ENCODE measurements around the gene ZNF79. TPM values are rescaled to one million over a fixed set of nuclear protein-coding genes. Genes with fewer than 3 reads are reported as not detected.

Gene ZNF79
- total and polyA plus RNA-seq, 2 of the 8 experiments (the other 6 are each of a cell fraction or from before 2014, with no cell fraction given), result 2.4 to 7.4 TPM

DNA sequence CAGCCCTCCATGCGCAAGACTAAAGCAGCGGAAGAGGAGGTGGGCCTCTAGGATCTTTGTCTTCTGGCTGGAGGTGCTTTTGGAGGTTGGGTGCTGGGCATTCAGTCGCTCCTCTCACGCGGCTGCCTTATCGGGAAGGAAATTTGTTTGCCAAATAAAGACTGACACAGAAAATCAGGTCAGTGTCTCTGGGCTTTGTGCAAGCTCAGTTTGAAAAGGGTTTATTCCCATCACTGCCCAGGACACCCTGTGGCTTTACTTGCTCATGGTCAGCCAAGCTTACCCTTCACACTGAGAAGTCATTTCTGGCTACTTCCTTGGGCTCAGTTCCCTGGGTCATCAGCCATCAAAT, 16.7 kb upstream of the ZNF79 start:
- TF ChIP-seq SAP30 (IDR thresholded peaks at IDR 0.05; ENCODE audit: insufficient read depth, insufficient replicate concordance, low read length), result no peak
- TF ChIP-seq HDAC6 (IDR thresholded peaks at IDR 0.05; ENCODE audit: low read depth, low read length), result no peak
- TF ChIP-seq SP4 (IDR thresholded peaks at IDR 0.05; ENCODE audit: low read length), result no peak
- no peak for TF ChIP-seq CBX5 (IDR thresholded peaks at IDR 0.05; ENCODE audit: low read depth, low read length)
- TF ChIP-seq RAD21 (IDR thresholded peaks at IDR 0.05 in 1 of 2, conservative IDR thresholded peaks at IDR 0.05 in 1 of 2; ENCODE audit: low read depth in 2 of 2, low read length in 2 of 2), result no peak
- TF ChIP-seq, protein P1, sequence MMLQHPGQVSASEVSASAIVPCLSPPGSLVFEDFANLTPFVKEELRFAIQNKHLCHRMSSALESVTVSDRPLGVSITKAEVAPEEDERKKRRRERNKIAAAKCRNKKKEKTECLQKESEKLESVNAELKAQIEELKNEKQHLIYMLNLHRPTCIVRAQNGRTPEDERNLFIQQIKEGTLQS (IDR thresholded peaks at IDR 0.05; ENCODE audit: insufficient read depth, low read depth, low read length), result no peak
- no peak for TF ChIP-seq CTBP2 (IDR thresholded peaks at IDR 0.05; ENCODE audit: borderline replicate concordance, insufficient read depth, insufficient read length, low read length)
- TF ChIP-seq POLR2A (IDR thresholded peaks at IDR 0.05; ENCODE audit: control extremely low read depth in 1 of 2, low read depth in 2 of 2, low read length in 2 of 2), result no peak
- TF ChIP-seq, protein P2, sequence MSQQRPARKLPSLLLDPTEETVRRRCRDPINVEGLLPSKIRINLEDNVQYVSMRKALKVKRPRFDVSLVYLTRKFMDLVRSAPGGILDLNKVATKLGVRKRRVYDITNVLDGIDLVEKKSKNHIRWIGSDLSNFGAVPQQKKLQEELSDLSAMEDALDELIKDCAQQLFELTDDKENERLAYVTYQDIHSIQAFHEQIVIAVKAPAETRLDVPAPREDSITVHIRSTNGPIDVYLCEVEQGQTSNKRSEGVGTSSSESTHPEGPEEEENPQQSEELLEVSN (IDR thresholded peaks at IDR 0.05), result no peak
- H4K91ac ChIP-seq (replicated peaks; ENCODE audit: insufficient read length, low read length), result no peak overlapping the region
- H3K79me1 ChIP-seq (ENCODE audit: low read depth, low read length), result no peaks in the 10 kb centered on the region
- no peak overlapping the region for H2AK5ac ChIP-seq (ENCODE audit: low read depth, low read length)
- 0 out of 2 replicates have a peak overlapping the region, but pooled peaks have one; percentile 24 for H2BK5ac ChIP-seq (ENCODE audit: low read depth, low read length)
- H4K8ac ChIP-seq (ENCODE audit: extremely low read depth, insufficient read depth, low read length), result no peak overlapping the region
- H3K23me2 ChIP-seq (ENCODE audit: low read depth, low read length), result no peaks in the 10 kb centered on the region
- no peaks in the 10 kb centered on the region for H3K79me2 ChIP-seq (ENCODE audit: control insufficient read depth in 1 of 2, insufficient read depth in 2 of 2, low read length in 2 of 2)
- H3K4me2 ChIP-seq (ENCODE audit: insufficient read depth in 1 of 2, low read depth in 2 of 2, low read length in 2 of 2), result no peak overlapping the region
- no peak overlapping the region for H3K18ac ChIP-seq (ENCODE audit: extremely low read depth, low read length)
- no peak overlapping the region for H3K14ac ChIP-seq (ENCODE audit: insufficient read length)
- ChIA-PET CTCF (ENCODE audit: partially characterized antibody) (interaction anchor here (1.0 to 2.9 kb wide), 6 partner anchors 10 to 193 kb away, joined by 3 to 10 read pairs (median 4); partner anchors contain the start of gene SLC2A8), POLR2A (ENCODE audit: partially characterized antibody) (interaction anchor here (1.9 to 2.0 kb wide), 2 partner anchors 10 to 40 kb away, joined by 6 to 8 read pairs; partner anchors contain the start of gene SLC2A8)
- H2BK20ac ChIP-seq (ENCODE audit: low read length), result no peak overlapping the region
- DNase-seq (ENCODE audit: low read depth in 1 of 2, low spot score in 2 of 2), result no peak
- H2BK12ac ChIP-seq (ENCODE audit: low read depth, low read length), result no peak overlapping the region
- 87% methylated on average over 6 of the region's 6 CpGs; no CpG with 5 or more reads in 1 of the 2 experiments for WGBS, 2 experiments (ENCODE audit: extremely low coverage in 1 of 2, insufficient coverage in 1 of 2, insufficient read length in 1 of 2, insufficient replicate concordance in 2 of 2, low coverage in 1 of 2, low lambda C conversion rate in 2 of 2, missing lambda C conversion rate in 1 of 2)
- no peak overlapping the region for H2BK120ac ChIP-seq (replicated peaks; ENCODE audit: low read depth, low read length)
- no peak overlapping the region for H3K27ac ChIP-seq (ENCODE audit: low read depth, low read length)
- no peak overlapping the region for H3K9ac ChIP-seq (replicated peaks in 1 of 4; ENCODE audit: extremely low read depth in 1 of 4, low read depth in 3 of 4, low read length in 3 of 4)
- H3K27me3 ChIP-seq (replicated peaks in 1 of 4; ENCODE audit: control insufficient read depth in 3 of 4, extremely low read depth in 1 of 4, insufficient read depth in 3 of 4, low read length in 3 of 4), result no peaks in the 10 kb centered on the region
- no peak for FAIRE-seq
- H3K56ac ChIP-seq (replicated peaks; ENCODE audit: insufficient read length, low read depth, low read length), result no peak overlapping the region
- H4K5ac ChIP-seq (ENCODE audit: insufficient read length, low read depth, low read length), result no peak overlapping the region
- no peaks in the 10 kb centered on the region for H3K9me3 ChIP-seq (ENCODE audit: insufficient read depth in 2 of 2, low read depth in 1 of 2, low read length in 1 of 2)
- no peaks in the 10 kb centered on the region for H3K4me1 ChIP-seq (replicated peaks in 1 of 4; ENCODE audit: control insufficient read depth in 3 of 4, insufficient read depth in 4 of 4, low read length in 3 of 4)
- H3K23ac ChIP-seq (ENCODE audit: insufficient read length), result no peak overlapping the region
- peaks cover 2 to 13% (median 6%) of the 10 kb centered on the region in 4 experiments; a peak in 5 of 8 replicates for H3K36me3 ChIP-seq (ENCODE audit: control insufficient read depth in 2 of 4, insufficient read depth in 4 of 4, low read length in 3 of 4)
- H2AFZ ChIP-seq (ENCODE audit: low read length), result no peak overlapping the region
- H4K20me1 ChIP-seq (replicated peaks in 1 of 2; ENCODE audit: control insufficient read depth in 1 of 2, insufficient read depth in 2 of 2, low read length in 2 of 2), result peaks cover 0 to 7% of the 10 kb centered on the region in 2 experiments
- H2BK15ac ChIP-seq (ENCODE audit: low read length), result no peak overlapping the region
- no peak overlapping the region for H3K4me3 ChIP-seq (ENCODE audit: extremely low read depth in 1 of 4, insufficient read depth in 2 of 4, low read depth in 3 of 4, low read length in 4 of 4)
- H3K4ac ChIP-seq (replicated peaks; ENCODE audit: insufficient read length, low read depth, low read length), result no peak overlapping the region

Measured in H1 (cell line).